Fibroblast of the aortic adventitia (primary cell): ENCODE results near the gene ALDH7A1. TPM values are rescaled to one million over a fixed set of nuclear protein-coding genes. Genes with fewer than 3 reads are reported as not detected.
"Not testable (repeated sequence)": the region's sequence is repeated elsewhere in the genome, so short reads cannot be mapped to it uniquely, and the experiment has no call there.

Source experiments
- DNase-seq: peaks from one replicate; pipeline ENCODE4 v3.0.0-alpha.2; 2010; ENCODE audit warnings: low read depth
- H3K4me3 ChIP-seq: 2 replicates; pipeline ENCODE4 v1.5.1; 2011; ENCODE audit warnings: low read depth, mild to moderate bottlenecking, control low read depth, low read length, moderate library complexity
- total RNA-seq: library from RNA; depleted of rRNA; stranded (reverse); fragments of >200 nt; gene quantifications from 2 replicates; pipeline ENCODE4 v1.2.3, GENCODE V29; 2012; ENCODE audit warnings: low replicate concordance
- TF ChIP-seq, protein P1 (sequence below): IDR thresholded peaks from 2 replicates; pipeline ENCODE4 v1.5.1; 2011; ENCODE audit warnings: mild to moderate bottlenecking, low read length, control low read depth, inconsistent platforms; ENCODE audit not compliant: insufficient read depth

Gene ALDH7A1
- total RNA-seq, 1 donor = 33.6 TPM

DNA sequence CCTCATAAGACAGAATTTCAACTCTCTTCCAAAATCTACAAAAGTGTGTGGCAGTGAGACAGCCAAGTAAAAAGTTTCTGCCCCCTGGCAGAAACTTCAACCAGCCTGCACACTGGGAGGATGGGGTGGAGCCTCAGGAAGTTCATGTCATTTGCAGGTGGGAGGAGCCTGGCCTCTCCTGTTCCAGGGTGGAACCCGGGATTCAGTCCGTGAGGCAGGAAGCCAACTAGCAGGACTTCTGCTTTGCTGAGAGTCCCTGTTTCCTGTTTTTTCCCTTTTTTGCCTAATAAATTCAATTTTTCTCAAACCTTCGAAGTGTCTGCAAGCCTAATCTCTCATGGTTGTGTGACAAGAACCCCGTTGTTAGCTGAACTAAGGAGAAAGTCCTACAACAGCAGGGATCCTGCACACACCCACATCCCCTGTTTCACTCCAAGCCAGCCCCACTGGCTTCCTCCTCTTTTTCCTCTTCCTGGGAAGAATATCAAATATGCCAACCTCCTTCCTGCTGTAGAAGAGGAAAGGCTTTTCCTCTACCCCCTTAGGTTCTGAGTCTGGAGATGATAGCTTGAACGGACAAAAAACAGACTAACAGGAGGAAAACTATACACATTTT lies 69.3 kb downstream of the ALDH7A1 start:
- no peak overlapping the region for H3K4me3 ChIP-seq
- peak; percentile 61 for DNase-seq
- TF ChIP-seq, protein P1, sequence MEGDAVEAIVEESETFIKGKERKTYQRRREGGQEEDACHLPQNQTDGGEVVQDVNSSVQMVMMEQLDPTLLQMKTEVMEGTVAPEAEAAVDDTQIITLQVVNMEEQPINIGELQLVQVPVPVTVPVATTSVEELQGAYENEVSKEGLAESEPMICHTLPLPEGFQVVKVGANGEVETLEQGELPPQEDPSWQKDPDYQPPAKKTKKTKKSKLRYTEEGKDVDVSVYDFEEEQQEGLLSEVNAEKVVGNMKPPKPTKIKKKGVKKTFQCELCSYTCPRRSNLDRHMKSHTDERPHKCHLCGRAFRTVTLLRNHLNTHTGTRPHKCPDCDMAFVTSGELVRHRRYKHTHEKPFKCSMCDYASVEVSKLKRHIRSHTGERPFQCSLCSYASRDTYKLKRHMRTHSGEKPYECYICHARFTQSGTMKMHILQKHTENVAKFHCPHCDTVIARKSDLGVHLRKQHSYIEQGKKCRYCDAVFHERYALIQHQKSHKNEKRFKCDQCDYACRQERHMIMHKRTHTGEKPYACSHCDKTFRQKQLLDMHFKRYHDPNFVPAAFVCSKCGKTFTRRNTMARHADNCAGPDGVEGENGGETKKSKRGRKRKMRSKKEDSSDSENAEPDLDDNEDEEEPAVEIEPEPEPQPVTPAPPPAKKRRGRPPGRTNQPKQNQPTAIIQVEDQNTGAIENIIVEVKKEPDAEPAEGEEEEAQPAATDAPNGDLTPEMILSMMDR = no peak

GRCh38 chr5:126523818-126524510 lies 71.1 kb downstream of the ALDH7A1 start:
- H3K4me3 ChIP-seq = no peak overlapping the region
- DNase-seq = no peak
- TF ChIP-seq, protein P1 = no peak

GRCh38 chr5:126521130-126521529 lies 73.9 kb downstream of the ALDH7A1 start:
- H3K4me3 ChIP-seq = no peak overlapping the region
- DNase-seq = no peak
- TF ChIP-seq, protein P1 = no peak

DNA sequence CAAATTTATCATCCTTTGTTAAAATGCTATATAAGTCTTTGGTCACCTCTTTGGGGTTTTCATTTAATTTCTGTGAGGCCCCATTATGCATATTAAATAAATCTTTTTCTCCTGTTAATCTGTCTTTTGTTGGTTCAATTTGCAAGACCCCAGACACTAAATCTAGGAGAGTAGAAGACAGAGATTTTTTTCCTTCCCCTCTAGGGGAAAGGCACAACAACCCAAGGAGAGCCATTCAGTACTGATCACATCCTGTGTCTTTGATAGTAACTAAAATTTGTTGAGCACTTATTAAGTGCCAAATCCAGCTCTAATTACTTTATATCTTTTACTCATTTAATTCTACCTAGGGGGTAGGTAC lies 74.4 kb downstream of the ALDH7A1 start:
- TF ChIP-seq, protein P1 = no peak
- H3K4me3 ChIP-seq = no peak overlapping the region
- no peak for DNase-seq

DNA sequence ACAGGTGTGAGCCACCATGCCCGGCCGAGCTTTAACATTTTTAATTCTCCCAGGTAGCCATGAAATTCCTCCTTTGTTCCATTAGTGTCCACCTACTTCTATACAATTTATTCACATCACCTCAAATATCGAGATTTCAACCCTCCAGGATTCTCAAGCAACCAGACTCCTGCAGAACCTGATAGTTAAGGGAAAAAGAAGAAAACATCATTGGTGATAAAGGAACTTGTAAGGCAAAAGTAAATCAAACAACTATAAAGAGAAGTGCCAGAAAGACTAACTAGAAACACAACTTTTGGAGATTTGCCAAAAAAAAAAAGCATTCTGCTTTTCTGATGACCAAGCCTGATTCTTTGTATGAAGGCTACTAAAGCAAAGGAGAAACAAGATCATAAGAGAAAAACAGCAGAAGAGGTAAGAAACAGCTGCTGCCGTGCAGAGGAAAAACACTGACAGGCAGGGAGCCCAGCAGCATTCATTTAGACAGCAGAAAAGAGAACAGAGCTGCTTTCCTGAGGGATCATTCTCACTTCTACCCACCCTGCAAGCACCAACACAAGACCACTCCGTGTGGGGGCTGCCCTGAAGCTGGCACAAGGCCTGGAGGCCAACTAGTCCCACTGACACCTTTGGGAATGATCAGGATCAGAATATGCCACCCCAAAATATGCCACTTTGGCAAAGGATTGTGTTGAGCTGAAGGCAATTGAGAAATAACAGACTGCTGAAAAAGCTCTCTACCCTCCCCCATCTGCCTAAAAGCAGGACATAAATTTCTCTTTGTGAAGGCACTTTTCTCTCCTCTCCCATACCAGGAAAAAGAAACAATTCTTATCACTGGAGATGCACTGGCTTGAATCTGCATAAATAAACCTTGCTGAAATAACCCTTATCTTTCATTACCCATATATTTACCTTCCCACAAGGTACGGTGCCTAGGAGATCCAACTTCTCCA lies 75.1 kb downstream of the ALDH7A1 start:
- DNase-seq = peak; percentile 60
- H3K4me3 ChIP-seq = no peak overlapping the region
- TF ChIP-seq, protein P1 = no peak

DNA sequence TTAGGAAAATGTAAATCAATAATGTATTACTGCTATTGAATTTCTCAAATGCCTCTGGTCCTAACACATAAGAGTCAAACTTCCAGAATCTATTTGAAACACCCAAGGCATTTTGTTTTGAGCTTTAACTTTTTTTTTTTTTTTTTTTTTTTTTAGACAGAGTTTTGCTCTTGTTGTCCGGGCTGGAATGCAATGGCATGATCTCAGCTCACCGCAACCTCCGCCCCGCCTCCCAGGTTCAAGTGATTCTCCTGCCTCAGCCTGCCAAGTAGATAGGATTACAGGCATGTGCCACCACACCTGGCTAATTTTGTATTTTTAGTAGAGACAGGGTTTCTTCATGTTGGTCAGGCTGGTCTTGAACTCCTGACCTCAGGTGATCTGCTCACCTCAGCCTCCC lies 75.8 kb downstream of the ALDH7A1 start:
- not testable (repeated sequence) for DNase-seq, H3K4me3 ChIP-seq

- DNase-seq = no peak
- H3K4me3 ChIP-seq = no peak overlapping the region
- TF ChIP-seq, protein P1 = no peak
Observed at GRCh38 chr5:126516852-126517251, 78.2 kb downstream of the ALDH7A1 start.
